ENCODE data around the gene CDC42SE2.
"Not testable (repeated sequence)": the region's sequence is repeated elsewhere in the genome, so short reads cannot be mapped to it uniquely, and the experiment has no call there.

Gene CDC42SE2

DNA sequence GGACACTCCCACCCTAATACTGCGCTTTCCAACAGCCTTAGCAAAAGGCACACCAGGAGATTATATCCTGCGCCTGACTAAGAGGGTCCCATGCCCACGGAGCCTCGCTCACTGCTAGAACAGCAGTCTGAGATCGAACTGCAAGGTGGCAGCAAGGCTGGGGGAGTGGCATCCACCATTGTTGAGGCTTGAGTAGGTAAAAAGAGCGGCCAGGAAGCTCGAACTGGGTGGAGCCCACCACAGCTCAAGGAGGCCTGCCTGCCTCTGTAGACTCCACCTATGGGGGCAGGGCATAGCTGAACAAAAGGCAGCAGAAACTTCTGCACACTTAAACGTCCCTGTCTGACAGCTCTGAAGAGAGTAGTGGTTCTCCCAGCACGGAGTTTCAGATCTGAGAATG lies 80.4 kb downstream of the CDC42SE2 start:
- intact Hi-C loops (cut with DNase I), result not testable (repeated sequence)

DNA sequence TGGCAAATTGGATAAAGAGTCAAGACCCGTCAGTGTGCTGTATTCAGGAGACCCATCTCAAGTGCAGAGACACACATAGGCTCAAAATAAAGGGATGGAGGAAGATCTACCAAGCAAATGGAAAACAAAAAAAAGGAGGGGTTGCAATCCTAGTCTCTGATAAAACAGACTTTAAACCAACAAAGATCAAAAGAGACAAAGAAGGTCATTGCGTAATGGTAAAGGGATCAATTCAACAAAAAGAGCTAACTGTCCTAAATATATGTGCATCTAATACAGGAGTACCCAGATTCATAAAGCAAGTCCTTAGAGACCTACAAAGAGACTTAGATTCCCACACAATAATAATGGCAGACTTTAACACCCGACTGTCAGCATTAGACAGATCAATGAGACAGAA lies 82.4 kb downstream of the CDC42SE2 start:
- DNase-seq; intact Hi-C loops (cut with DNase I): not testable (repeated sequence)

More for the DNA sequence above, 80.4 kb downstream of the CDC42SE2 start:
- DNase-seq, result not testable (repeated sequence)

DNA sequence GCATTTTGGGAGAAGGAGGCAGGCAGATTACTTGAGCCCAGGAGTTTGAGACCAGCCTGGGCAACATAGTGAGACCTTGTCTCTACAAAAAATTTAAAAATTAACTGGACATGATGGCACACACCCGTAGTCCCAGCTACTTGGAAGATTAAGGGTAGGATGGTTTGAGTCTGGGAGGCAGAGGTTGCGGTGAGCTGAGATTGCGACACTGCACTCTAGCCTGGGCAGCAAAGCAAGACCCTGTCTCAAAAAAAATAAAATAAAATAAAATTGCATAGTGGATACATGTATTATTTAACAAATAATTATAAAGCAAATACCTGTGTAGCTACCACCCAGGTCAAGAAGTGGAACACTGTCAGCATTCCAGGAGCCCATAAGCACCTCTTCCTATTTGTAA lies 90.1 kb downstream of the CDC42SE2 start:
- intact Hi-C loops (cut with DNase I), result no loop called here
- DNase-seq, result no peak

DNA sequence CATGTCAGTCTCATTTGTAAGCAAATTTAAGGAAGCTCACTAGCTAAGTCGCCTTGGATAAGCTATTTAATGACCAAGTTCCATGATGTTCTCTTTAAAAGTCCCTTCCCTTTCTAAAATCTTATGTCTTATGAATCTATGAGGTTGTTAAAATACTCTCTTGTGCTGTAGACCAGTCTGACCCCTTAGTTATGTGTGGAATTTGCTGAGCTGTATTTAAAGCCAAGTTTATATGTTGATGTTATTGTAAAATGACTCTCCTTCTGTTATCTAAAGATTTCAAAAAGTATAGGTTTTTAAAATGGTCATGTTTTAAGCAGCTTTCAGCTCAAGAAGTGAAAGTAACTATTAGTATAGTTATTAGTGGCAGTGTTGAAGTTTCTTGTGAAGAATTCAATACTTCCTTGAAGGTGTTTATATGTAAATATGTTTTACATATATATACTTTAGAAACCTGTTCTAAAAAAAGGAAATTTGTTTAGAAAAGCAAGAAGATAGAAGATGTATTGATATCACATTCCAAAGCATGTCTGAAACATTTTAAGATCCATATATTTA lies 92.2 kb downstream of the CDC42SE2 start:
- no peak for DNase-seq
- intact Hi-C loops (cut with DNase I), result no loop called here

DNA sequence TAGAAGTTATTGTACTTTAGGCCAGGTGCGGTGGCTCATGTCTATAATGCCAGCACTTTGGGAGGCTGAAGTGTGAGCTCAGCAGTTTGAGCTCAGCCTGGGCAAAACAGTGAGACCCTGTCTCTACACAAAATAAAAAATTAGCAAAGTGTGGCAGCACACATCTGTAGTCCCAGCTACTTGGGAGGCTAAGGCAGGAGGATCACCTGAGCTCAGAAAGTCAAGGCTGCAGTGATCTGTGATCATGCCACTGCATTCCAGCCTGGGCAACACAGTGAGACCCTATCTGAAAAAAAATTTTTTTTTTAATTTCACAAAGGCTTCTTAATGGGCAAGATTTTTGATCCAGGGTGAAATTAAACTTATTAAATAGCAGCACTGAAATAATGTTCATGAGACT lies 92.8 kb downstream of the CDC42SE2 start:
- intact Hi-C loops (cut with DNase I), result no loop called here
- DNase-seq, result no peak

DNA sequence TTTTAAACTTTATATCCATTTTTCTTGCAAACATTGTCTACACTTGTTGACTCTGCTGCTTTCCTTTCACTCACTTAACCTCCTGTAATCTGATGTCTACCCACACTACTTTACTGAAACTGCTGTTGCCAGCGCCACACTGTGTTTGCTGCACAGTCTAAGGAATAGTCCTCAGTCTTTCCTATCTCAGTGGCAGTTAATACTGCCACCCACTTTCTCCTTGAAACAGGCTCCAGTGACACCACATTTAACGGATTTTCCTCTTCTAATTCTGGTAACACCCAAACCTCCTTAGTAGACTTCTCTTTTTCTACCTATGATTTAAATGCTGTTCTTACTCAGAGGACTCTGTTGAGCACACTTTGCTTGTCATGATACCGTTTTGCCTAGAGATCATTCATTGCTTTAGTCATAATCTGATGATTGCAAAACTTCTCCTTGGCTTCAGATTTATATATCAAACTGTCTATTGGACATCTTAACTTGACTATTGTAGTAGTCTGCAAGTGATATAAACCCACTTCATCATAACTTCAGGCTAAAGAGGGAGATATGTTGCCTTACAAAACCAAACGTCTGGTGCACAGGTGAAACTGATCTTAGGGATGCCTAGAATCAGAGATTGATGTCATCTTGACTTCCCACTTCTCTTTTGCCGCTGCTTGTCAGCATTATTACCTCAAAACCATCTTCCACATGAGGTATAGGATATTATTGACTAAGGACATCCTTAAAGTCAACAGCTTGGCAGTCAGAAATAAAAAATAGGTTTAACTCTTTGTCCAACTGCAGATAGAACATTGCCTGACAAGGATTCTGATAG lies 94.1 kb downstream of the CDC42SE2 start:
- DNase-seq, result peak in 30 of 42 donors; percentile 14 to 78 (median 42)
- intact Hi-C loops (cut with DNase I), result no loop called here

DNA sequence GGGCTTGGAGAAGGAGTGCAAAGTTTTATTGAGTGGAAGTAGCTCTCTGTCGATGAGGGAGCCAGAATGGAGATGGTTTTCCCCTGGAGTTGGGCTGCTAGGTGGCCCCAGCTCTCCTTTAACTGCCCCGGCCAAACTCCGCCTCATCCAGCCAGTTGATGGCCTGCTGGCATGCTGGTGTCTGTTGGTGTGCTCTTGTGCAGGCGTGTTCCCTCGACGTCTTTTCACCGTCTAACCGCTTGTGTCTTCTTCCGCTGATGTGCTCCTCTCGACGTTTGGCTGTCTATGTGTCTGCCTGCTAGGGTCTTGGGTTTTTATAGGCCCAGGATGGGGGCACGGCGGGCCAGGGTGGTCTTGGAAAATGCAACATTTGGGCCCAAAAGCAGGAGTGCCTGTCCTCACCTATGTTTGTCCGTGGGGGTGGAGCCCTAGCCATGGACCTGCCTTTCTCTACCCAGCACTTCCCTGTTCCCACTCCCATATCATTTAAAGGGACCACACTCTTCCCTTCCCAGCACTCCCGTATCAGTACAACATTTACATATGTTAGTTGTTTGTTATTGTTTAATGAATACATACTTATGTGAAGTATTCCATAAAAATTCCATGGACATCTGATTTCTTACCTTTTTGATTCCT lies 97.9 kb downstream of the CDC42SE2 start:
- DNase-seq, result no peak
- intact Hi-C loops (cut with DNase I), result no loop called here

DNA sequence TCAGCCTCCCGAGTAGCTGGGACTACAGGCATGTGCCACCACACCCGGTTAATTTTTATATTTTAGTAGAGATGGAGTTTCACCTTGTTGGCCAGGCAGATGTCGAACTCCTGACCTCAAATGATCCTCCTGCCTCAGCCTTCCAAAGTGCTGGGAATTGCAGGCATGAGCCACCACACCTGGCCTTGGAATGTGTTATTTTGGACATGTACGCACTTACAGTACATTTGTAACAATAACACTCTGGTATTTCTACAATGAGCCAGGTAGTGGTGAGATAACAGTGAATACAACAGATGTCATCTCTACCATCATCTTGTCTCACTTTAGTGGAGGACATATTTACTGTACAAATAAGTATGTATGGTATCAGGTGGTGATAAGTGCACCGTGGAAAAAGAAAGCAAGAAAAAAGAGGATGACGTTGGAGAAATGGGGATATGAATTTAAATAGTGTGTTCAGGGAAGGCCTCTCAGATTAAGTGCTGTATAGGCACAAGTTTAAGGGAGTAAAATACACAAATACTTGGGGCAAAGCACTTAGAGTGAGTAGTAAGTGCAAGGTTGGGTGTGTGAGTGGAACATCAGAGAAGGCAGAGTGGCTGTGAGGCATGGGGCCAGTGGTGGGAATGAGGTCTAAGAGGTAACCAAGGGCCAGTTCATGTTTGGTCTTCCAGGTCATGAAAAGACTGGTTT lies 100.1 kb downstream of the CDC42SE2 start:
- intact Hi-C loops (cut with DNase I), result no loop called here
- DNase-seq, result no peak

DNA sequence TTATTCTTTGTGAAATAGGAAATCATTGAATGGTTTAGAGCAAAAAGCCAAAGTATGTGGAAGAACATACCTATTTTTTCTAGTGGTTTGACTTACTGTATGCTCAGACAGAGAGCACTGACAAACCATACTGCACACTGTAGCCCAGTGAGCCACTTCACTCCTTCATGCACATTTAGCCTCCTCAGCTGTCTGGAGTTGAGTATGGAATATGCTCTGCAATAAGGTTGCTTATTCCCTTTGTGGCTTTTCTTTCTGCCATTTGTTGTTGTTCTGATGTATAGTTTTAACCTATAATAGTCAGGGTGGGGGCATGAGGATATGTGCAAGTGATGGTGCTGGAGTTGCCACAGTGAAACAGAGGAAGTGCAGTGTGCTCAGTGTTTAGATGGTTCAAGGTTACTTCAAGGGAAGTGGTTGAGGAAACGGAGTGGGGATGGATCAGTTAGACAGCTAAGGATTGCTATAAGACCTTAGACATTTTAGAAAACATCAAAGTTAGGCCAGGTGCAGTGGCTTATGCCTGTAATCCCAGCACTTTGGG lies 100.7 kb downstream of the CDC42SE2 start:
- DNase-seq, result no peak
- intact Hi-C loops (cut with DNase I), result no loop called here

DNA sequence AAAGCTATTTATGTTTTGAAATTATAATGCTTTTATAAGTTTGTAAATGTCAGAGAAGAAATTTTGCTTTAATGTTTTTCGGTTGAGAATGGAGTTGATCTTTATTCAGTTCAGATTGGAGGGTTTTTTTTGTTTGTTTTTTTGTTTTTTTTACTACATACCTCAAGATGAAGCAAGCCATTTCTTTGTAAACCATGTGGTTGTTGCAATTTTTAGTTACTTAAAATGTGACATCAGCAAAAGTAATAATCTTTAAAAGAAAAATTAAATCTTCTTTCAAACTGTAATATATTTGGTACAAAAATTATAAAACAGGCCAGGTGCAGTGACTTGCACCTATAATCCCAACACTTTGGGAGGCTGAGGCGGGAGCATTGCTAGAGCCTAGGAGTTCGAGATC lies 102.6 kb downstream of the CDC42SE2 start:
- intact Hi-C loops (cut with DNase I), result no loop called here
- DNase-seq, result no peak

DNA sequence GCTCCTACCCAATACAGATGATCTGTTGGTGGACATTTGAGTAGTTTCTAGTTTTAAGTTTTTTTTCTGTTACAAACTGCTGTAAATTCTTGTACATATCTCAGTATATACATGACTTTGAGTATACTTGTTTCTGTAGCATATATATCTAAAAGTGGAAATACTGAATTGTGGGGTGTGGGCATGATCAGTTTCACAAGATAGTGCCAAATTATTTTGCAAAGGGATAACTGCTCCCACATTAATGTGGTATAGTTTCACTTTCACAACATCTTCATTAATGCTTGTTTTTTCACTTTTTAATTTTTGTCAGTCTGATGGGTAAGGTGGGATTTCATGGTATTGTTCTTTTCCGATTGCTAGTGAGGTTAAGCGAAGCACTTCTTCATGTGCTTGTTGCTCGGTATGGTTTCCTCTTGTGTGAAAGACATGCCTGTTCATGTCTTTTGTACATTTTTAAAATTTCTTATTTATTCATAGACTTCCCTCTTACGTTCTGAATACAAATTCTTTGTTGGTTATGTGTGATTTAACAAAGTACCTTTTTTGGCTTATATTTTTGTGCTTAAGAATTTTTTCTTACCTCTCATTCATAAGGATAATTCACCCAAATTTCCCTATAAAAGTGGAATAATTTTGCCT lies 103.5 kb downstream of the CDC42SE2 start:
- DNase-seq, result no peak

DNA sequence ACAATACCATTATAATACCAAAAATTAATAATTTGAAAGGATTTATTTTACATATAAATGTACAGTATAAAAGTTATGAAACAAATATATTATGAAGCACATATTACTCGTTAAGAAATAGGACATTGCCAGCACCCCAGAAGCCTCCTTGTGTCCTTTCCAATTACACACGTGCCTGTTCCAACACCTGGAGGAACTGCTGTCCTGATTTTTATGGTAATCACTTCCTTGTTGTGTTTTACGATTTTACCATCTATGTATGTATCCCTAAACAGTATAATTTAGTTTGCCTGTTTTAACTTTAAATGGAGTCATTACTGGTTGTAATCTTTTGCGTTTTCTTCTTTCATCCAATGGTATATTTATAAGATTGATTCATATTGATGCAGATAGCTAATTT lies 105.0 kb downstream of the CDC42SE2 start:
- intact Hi-C loops (cut with DNase I), result no loop called here
- no peak for DNase-seq

More for the DNA sequence above, 103.5 kb downstream of the CDC42SE2 start:
- intact Hi-C loops (cut with DNase I), result no loop called here

DNA sequence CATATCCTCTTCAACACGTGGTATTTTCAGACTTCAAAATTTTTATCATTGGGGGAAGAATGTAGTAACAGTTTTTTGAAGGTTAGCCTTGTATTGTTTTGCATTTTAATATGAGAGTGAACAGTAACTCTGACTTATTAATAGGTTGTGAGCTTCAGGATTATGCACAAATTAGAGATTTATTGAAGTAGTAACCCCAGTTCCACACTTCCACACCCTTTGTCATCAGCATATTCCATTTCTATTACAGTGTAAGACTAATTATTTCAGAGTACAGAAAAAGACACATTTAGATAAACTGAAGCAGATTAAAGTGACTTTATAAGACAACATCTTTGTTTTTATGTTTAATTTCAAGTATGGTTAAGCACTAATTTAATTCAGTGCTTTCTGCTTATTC lies 105.7 kb downstream of the CDC42SE2 start:
- intact Hi-C loops (cut with DNase I), result no loop called here
- DNase-seq, result no peak

DNA sequence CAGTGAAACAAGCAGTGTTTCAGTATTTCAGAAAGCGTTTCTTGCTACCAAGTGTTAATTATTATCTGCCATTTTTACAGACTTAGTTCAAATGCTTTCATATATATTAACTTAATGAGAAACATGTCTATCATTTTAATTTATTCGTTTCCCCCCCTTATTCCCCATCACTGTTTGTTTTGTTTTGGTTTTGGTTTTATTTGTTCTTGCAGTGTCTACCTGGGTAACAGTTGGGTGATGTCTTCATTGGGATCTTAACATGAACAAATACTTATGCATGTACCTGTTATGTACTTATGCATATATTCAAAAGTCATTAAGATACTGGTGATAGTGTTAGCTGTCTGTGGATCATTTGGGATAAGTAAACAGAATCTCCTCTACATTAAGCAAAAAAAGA lies 108.0 kb downstream of the CDC42SE2 start:
- no peak for DNase-seq
- intact Hi-C loops (cut with DNase I), result no loop called here

DNA sequence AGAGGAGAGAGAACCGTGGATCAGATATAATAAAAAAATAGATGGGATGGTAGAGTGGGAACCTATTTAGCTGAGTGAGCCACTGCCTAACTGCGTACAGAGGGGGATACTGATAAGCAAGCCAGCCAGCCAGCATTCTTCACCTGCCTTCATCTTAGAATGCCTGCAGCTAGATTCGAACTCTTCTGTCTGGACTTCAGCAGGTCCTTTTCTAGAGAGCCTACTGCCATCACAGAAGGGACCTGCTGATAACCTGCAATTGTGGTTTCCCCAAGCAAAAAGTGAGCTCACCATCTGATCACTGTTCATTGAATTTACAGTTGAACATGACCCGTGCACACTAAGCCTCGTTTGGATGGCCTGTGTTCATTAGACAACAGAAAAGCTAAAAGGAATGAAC lies 109.4 kb downstream of the CDC42SE2 start:
- intact Hi-C loops (cut with DNase I), result no loop called here
- DNase-seq, result no peak

DNA sequence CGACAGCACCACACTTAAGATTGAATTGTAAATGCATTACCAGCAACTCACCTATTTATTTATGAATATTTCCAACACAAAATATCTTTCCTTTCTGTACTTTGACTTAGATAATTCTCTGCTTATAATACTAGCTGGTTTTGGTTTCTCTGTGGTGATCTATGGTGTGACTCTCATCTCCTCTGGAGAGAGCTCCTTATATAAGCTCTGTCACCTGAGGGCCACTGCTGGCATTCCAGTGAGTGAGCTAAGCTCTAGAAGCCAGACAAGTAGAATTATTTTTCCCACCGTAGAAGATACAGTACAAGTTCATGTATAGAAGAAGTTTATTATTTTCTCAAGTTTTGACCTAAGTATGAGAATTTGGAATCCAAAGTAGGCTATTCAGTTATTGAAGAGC lies 111.5 kb downstream of the CDC42SE2 start:
- intact Hi-C loops (cut with DNase I), result no loop called here
- DNase-seq, result no peak

DNA sequence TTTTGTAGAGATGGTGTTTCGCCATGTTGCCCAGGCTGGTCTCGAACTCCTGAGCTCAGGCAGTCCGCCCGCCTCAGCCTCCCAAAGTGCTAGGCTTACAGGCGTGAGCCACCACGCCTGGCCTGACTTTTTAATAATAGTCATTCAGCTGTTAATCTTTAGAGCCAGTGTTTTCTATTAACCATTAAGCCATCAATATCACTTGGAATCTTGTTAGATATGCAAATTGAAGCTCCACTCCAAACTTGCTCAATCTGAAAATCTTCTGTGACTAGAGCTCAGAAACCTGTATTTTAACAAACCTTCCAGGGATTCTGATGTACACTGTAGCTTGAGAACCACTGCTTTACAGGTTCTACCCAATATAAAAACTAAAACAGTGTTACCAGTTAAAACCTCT lies 113.5 kb downstream of the CDC42SE2 start:
- intact Hi-C loops (cut with DNase I), result no loop called here
- DNase-seq, result no peak

DNA sequence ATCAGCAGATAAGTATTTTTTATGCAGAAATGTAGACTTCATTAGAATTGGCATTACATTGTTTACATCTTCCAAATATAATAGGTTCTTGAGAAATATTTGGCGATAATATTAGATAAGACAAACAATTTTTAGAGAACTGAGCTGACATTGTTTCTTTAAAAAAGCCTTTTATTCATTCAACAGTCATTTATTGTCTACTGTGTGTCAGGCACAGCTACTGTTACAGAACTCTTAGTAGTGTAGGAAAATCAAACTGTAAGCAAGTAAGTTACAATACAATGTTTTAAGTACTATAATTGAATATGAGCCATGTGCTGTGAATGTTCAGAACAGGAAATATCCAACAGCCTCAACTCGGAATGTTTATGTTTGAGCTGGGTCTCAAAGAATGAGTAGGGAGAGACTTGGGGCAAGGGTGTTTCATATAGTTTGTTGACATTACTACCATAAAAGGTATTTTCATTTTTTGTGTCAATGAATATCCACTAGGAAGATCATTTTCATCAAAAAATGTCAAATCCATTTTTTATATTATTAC lies 114.0 kb downstream of the CDC42SE2 start:
- intact Hi-C loops (cut with DNase I), result no loop called here
- no peak for DNase-seq

All from head of caudate nucleus (tissue), 42 donors.